K562 (cell line): ENCODE results near the gene TSTD2. TPM values are rescaled to one million over a fixed set of nuclear protein-coding genes. Genes with fewer than 3 reads are reported as not detected.

Experiments
- DMBX1 ChIP-seq: fragments of 250-450 bp; sonication (Bioruptor Pico); IDR thresholded peaks from 2 replicates; pipeline ENCODE4 v1.8.0; 2022; ENCODE audit warnings: inconsistent platforms, mild to moderate bottlenecking, moderate library complexity, borderline replicate concordance
- E2F4 ChIP-seq: sonication (generic); formaldehyde crosslinking; IDR thresholded peaks from 2 replicates; pipeline ENCODE4 v1.8.0; 2022; ENCODE audit warnings: mild to moderate bottlenecking, low read depth, missing genetic modification reagents
- EGR1 ChIP-seq: fragments of 450-650 bp; conservative IDR thresholded peaks from 2 replicates; pipeline ENCODE4 v1.6.1; 2017; ENCODE audit warnings: mild to moderate bottlenecking
- ETV1 ChIP-seq: fragments of 450-650 bp; conservative IDR thresholded peaks from 2 replicates; pipeline ENCODE4 v1.6.1; 2016; ENCODE audit warnings: missing genetic modification characterization, control low read depth, low read depth, missing compliant biosample characterization
- FOXA1 ChIP-seq: fragments of 450-650 bp; IDR thresholded peaks from 2 replicates; pipeline ENCODE4 v1.6.1; 2016; ENCODE audit warnings: mild to moderate bottlenecking, borderline replicate concordance
- FOXK2 ChIP-seq, 2 experiments: fragments of 450-650 bp; IDR thresholded peaks in 1 of 2; conservative IDR thresholded peaks in 1 of 2; 2 replicates each; pipeline ENCODE4 v1.6.1; 2016; ENCODE audit warnings: low read depth in 2 of 2, mild to moderate bottlenecking in 1 of 2
- HMG20A ChIP-seq: fragments of 450-650 bp; formaldehyde crosslinking; conservative IDR thresholded peaks from 2 replicates; pipeline ENCODE4 v1.4.0; 2020; ENCODE audit warnings: mild to moderate bottlenecking, mixed read lengths
- HMG20B ChIP-seq: fragments of 250-450 bp; sonication (Bioruptor Pico); IDR thresholded peaks from 2 replicates; pipeline ENCODE4 v1.5.0; 2021; ENCODE audit warnings: mild to moderate bottlenecking
- IFI16 ChIP-seq: fragments of 250-450 bp; sonication (Bioruptor Pico); IDR thresholded peaks from 2 replicates; pipeline ENCODE4 v2.1.2; 2022; ENCODE audit warnings: mild to moderate bottlenecking, inconsistent platforms
- MAFF ChIP-seq: IDR thresholded peaks from 2 replicates; pipeline ENCODE4 v1.6.1; 2012; ENCODE audit warnings: low read length, improper control_type of control experiment
- PHF21A ChIP-seq: fragments of 450-650 bp; IDR thresholded peaks from 2 replicates; pipeline ENCODE4 v1.6.1; 2017; ENCODE audit warnings: low read depth, borderline replicate concordance
- POLR2AphosphoS2 ChIP-seq: IDR thresholded peaks from 2 replicates; pipeline ENCODE4 v1.6.1; 2012; ENCODE audit warnings: low read length, improper control_type of control experiment
- RBM14 ChIP-seq: fragments of 200-400 bp; formaldehyde crosslinking; IDR thresholded peaks from 2 replicates; pipeline ENCODE4 v1.6.1; 2018; ENCODE audit warnings: low read depth, mild to moderate bottlenecking, low read length, moderate library complexity, borderline replicate concordance; ENCODE audit not compliant: insufficient read depth
- SREBF2 ChIP-seq: sonication (generic); formaldehyde crosslinking; IDR thresholded peaks from 2 replicates; pipeline ENCODE4 v1.4.0; 2020; ENCODE audit warnings: mild to moderate bottlenecking, missing genetic modification reagents
- XRCC4 ChIP-seq: IDR thresholded peaks from one replicate; pipeline ENCODE4 v1.6.1; 2011; ENCODE audit not compliant: insufficient read depth, insufficient read length; ENCODE audit errors: extremely low read depth
- ZBTB8A ChIP-seq: fragments of 450-650 bp; IDR thresholded peaks from 2 replicates; pipeline ENCODE4 v1.6.1; 2018; ENCODE audit warnings: mild to moderate bottlenecking, moderate library complexity; ENCODE audit not compliant: partially characterized antibody
- ZC3H8 ChIP-seq: fragments of 450-650 bp; IDR thresholded peaks from 2 replicates; pipeline ENCODE4 v1.6.1; 2017
- ZNF384 ChIP-seq: IDR thresholded peaks from 2 replicates; pipeline ENCODE4 v1.6.1; 2012; ENCODE audit warnings: low read depth, low read length, improper control_type of control experiment
- ZNF583 ChIP-seq: fragments of 250-450 bp; sonication (Bioruptor Pico); IDR thresholded peaks from 2 replicates; pipeline ENCODE4 v1.4.0; 2020
- ZNF639 ChIP-seq, 2 experiments: fragments of 200-800 bp in 1 of 2; sonication (Bioruptor generic) in 1 of 2; sonication (generic) in 1 of 2; formaldehyde crosslinking in 1 of 2; IDR thresholded peaks in 1 of 2; conservative IDR thresholded peaks in 1 of 2; 2 replicates each; pipeline versions ENCODE4 v1.5.0 to v1.6.1; 2016 to 2020; ENCODE audit warnings: missing compliant biosample characterization in 1 of 2, missing genetic modification characterization in 1 of 2, missing genetic modification reagents in 1 of 2
- ZNF766 ChIP-seq: fragments of 200-800 bp; sonication (Bioruptor generic); conservative IDR thresholded peaks from 2 replicates; pipeline ENCODE4 v1.6.1; 2016; ENCODE audit warnings: missing genetic modification characterization, missing compliant biosample characterization
- polyA plus RNA-seq, 8 experiments: library from polyadenylated mRNA; depleted of rRNA in 4 of 8; stranded (reverse) in 5 of 8; unstranded in 3 of 8; fragments of >200 nt; fragmentation: Nextera tagmentation in 2 of 8; fragmentation: Illumina TruSeq in 1 of 8; extraction: Ambion mirVana in 2 of 8; extraction: Trizol in 1 of 8; gene quantifications; 2 replicates each; pipeline versions ENCODE4 v1.2.1 to v1.2.3, GENCODE V29; 2011 to 2014; ENCODE audit warnings: inconsistent platforms in 1 of 8, missing spikeins in 1 of 8
- total RNA-seq, 7 experiments: library from RNA; depleted of rRNA in 6 of 7; stranded (reverse); fragments of >200 nt in 6 of 7; fragmentation: Illumina TruSeq in 2 of 7; extraction: Trizol in 2 of 7; gene quantifications; 2 replicates each; pipeline versions ENCODE4 v1.2.1 to v1.2.3, GENCODE V29; 2011 to 2021; ENCODE audit warnings: low replicate concordance in 1 of 7
- TF ChIP-seq, protein P1 (sequence below): fragments of 250-450 bp; sonication (Bioruptor Pico); IDR thresholded peaks from 2 replicates; pipeline ENCODE4 v1.4.0; 2020; ENCODE audit warnings: mild to moderate bottlenecking, moderate library complexity
- TF ChIP-seq, protein P2 (sequence below): fragments of 450-650 bp; formaldehyde crosslinking; IDR thresholded peaks from 2 replicates; pipeline ENCODE4 v1.4.0; 2020; ENCODE audit warnings: mild to moderate bottlenecking
- TF ChIP-seq, protein P3 (sequence below): sonication (generic); formaldehyde crosslinking; IDR thresholded peaks from 2 replicates; pipeline ENCODE4 v1.8.0; 2022; ENCODE audit warnings: mild to moderate bottlenecking, missing genetic modification reagents

TSTD2 gene
- total and polyA plus RNA-seq, 9 of the 15 experiments (the other 6 are each of a cell fraction or from before 2014, with no cell fraction given), result 10.1 to 36.7 (median 19.0) TPM

DNA sequence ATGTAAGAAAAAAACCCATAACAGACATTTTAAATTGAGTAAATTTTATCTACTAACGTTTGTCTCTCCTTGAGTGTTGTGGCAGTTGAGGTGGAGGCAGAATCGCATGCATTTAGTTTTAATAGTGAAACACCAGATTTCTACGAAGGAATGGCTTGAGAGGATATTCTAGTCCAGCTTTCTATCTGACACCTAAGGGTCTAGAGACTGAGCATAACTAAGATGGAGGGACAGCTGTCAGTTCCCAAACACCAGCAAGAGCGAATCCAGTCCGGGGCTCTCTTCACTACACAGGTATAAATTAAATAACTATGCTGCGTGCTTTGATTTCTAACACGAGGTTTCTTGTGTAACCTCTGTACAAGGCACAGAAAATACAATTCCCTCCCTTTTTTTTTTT is 1.9 kb upstream of the TSTD2 start (continued):
- TF ChIP-seq, protein P1, sequence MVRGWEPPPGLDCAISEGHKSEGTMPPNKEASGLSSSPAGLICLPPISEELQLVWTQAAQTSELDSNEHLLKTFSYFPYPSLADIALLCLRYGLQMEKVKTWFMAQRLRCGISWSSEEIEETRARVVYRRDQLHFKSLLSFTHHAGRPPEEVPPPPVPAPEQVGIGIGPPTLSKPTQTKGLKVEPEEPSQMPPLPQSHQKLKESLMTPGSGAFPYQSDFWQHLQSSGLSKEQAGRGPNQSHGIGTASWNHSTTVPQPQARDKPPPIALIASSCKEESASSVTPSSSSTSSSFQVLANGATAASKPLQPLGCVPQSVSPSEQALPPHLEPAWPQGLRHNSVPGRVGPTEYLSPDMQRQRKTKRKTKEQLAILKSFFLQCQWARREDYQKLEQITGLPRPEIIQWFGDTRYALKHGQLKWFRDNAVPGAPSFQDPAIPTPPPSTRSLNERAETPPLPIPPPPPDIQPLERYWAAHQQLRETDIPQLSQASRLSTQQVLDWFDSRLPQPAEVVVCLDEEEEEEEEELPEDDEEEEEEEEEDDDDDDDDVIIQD (CRISPR knock-in tag), result no peak
- TF ChIP-seq EGR1 (no peak), ZBTB8A (no peak), XRCC4 (no peak), HMG20B (CRISPR knock-in tag) (no peak), DMBX1 (peak; percentile 61; the same call in 1 of the 2 replicates), E2F4 (no peak), MAFF (no peak), ZC3H8 (no peak), ZNF384 (no peak), HMG20A (no peak), POLR2AphosphoS2 (no peak), ZNF639 (CRISPR knock-in tag; conservative IDR thresholded peaks at IDR 0.05 in 1 of 2, IDR thresholded peaks at IDR 0.05 in 1 of 2) (peak in 1 of 2 experiments; percentile 61; a peak in 1 of 4 replicates), RBM14 (no peak), PHF21A (no peak), ETV1 (no peak), ZNF766 (CRISPR knock-in tag) (peak; percentile 50; the same call in 1 of the 2 replicates), SREBF2 (no peak), IFI16 (CRISPR knock-in tag) (no peak), FOXK2 (conservative IDR thresholded peaks at IDR 0.05 in 1 of 2, IDR thresholded peaks at IDR 0.05 in 1 of 2; ENCODE audit: low read depth in 2 of 2) (no peak), FOXA1 (no peak), ZNF583 (CRISPR knock-in tag) (no peak; the same call in 1 of the 2 replicates)
- TF ChIP-seq, protein P2, sequence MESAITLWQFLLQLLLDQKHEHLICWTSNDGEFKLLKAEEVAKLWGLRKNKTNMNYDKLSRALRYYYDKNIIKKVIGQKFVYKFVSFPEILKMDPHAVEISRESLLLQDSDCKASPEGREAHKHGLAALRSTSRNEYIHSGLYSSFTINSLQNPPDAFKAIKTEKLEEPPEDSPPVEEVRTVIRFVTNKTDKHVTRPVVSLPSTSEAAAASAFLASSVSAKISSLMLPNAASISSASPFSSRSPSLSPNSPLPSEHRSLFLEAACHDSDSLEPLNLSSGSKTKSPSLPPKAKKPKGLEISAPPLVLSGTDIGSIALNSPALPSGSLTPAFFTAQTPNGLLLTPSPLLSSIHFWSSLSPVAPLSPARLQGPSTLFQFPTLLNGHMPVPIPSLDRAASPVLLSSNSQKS (CRISPR knock-in tag), result no peak
- TF ChIP-seq, protein P3, sequence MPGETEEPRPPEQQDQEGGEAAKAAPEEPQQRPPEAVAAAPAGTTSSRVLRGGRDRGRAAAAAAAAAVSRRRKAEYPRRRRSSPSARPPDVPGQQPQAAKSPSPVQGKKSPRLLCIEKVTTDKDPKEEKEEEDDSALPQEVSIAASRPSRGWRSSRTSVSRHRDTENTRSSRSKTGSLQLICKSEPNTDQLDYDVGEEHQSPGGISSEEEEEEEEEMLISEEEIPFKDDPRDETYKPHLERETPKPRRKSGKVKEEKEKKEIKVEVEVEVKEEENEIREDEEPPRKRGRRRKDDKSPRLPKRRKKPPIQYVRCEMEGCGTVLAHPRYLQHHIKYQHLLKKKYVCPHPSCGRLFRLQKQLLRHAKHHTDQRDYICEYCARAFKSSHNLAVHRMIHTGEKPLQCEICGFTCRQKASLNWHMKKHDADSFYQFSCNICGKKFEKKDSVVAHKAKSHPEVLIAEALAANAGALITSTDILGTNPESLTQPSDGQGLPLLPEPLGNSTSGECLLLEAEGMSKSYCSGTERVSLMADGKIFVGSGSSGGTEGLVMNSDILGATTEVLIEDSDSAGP (CRISPR knock-in tag), result no peak
